ENCODE measurements around the gene SEMA6B.

The SEMA6B gene

GRCh38 chr19:4556597-4557127, 2.8 kb downstream of the SEMA6B start:
- no peak for TF ChIP-seq CTCF (conservative IDR thresholded peaks at IDR 0.05; ENCODE audit: low read depth)
- ChIA-PET CTCF (interaction anchor here (0.7 to 1.2 kb wide), 5 partner anchors 17 to 103 kb away, joined by 3 to 8 read pairs (median 3); partner anchors contain the start of gene LRG1), POLR2A (ENCODE audit: low non-redundant PET) (no interaction called here)
- peak; percentile 96 for DNase-seq (ENCODE audit: low spot score)
- H3K27ac ChIP-seq, result peak overlapping the region; percentile 37

GRCh38 chr19:4555657-4556561, 3.6 kb downstream of the SEMA6B start:
- ChIA-PET POLR2A (ENCODE audit: low non-redundant PET) (no interaction called here), CTCF (interaction anchor here (0.8 to 1.4 kb wide), 3 partner anchors 11 to 17 kb away, joined by 3 to 6 read pairs (median 4); partner anchors contain the start of gene LRG1)
- peak overlapping the region; percentile 37 for H3K27ac ChIP-seq
- DNase-seq (ENCODE audit: low spot score), result peak; percentile 84
- no peak for TF ChIP-seq CTCF (conservative IDR thresholded peaks at IDR 0.05; ENCODE audit: low read depth)

GRCh38 chr19:4554717-4555116, 4.8 kb downstream of the SEMA6B start:
- no peak for TF ChIP-seq CTCF (conservative IDR thresholded peaks at IDR 0.05; ENCODE audit: low read depth)
- POLR2A ChIA-PET (ENCODE audit: low non-redundant PET), result no interaction called here
- DNase-seq (ENCODE audit: low spot score), result no peak
- CTCF ChIA-PET, result interaction anchor here (0.6 to 1.4 kb wide), 5 partner anchors 10 to 1264 kb away, joined by 3 to 6 read pairs (median 3); no protein-coding TSS in a partner anchor
- peak overlapping the region; percentile 28 for H3K27ac ChIP-seq

DNA sequence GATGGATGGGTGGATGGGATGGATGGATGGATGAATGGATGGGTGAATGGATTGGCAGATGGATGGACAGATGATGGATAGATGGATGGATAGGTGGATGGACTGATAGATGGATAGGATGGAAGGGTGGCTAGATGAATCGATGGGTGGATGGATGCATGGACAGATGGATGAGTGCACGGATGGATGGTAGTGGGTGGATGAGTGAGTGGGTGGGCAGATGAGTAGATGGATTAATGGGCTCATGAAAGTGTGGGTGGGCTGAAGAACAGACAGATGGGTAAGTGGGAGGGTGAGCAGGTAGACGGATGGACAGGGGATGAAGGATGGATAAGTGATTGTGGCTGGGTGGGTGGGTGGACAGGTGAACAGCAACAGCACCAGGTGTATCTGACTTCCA, 5.7 kb downstream of the SEMA6B start:
- H3K27ac ChIP-seq, result no peak overlapping the region
- CTCF ChIA-PET, result no interaction called here
- POLR2A ChIA-PET (ENCODE audit: low non-redundant PET), result no interaction called here
- no peak for DNase-seq (ENCODE audit: low spot score)
- TF ChIP-seq CTCF (conservative IDR thresholded peaks at IDR 0.05; ENCODE audit: low read depth), result no peak

- TF ChIP-seq CTCF (conservative IDR thresholded peaks at IDR 0.05; ENCODE audit: low read depth), result no peak
- no peak overlapping the region for H3K27ac ChIP-seq
- ChIA-PET POLR2A (ENCODE audit: low non-redundant PET) (no interaction called here), CTCF (interaction anchor here (1.1 kb wide), 1 partner anchor 83 kb away, joined by 4 read pairs; no protein-coding TSS in a partner anchor)
- no peak for DNase-seq (ENCODE audit: low spot score)
These were observed 6.3 kb downstream of the SEMA6B start for GRCh38 chr19:4553092-4553695.

- H3K27ac ChIP-seq, result no peak overlapping the region
- DNase-seq (ENCODE audit: low spot score), result no peak
- POLR2A ChIA-PET (ENCODE audit: low non-redundant PET), result no interaction called here
- CTCF ChIA-PET, result interaction anchor here (1.1 kb wide), 1 partner anchor 84 kb away, joined by 4 read pairs; no protein-coding TSS in a partner anchor
- TF ChIP-seq CTCF (conservative IDR thresholded peaks at IDR 0.05; ENCODE audit: low read depth), result no peak
These were observed 7.0 kb downstream of the SEMA6B start for GRCh38 chr19:4552525-4552819.
